Activated B cell treated with CpG ODN at 0.5 μM for 24 hours (primary cell): ENCODE data around the gene TAC3. TPM values are rescaled to one million over a fixed set of nuclear protein-coding genes. Genes with fewer than 3 reads are reported as not detected.
"Not testable (repeated sequence)": the region's sequence is repeated elsewhere in the genome, so short reads cannot be mapped to it uniquely, and the experiment has no call there.

Source experiments
- ATAC-seq: fragments of 200-7000 bp; cut with Tn5 transposase; one replicate; pipeline ENCODE4 v1.10.0; 2021; ENCODE audit warnings: low read depth, mild to moderate bottlenecking, moderate library complexity
- CTCF ChIA-PET: fragments of 350-600 bp; sonication (Branson Sonifier 250); formaldehyde crosslinking; loops from one replicate; lab custom pipeline; 2021; ENCODE audit warnings: antibody characterized with exemption; lab: Charles Lee
- POLR2A ChIA-PET: fragments of 350-600 bp; sonication (Branson Sonifier 250); formaldehyde crosslinking; loops from one replicate; lab custom pipeline; 2021; ENCODE audit warnings: antibody characterized with exemption; lab: Charles Lee
- DNase-seq: peaks from one replicate; pipeline ENCODE4 v3.0.0; 2022
- H3K27ac Mint-ChIP-seq: one replicate; pipeline ENCODE4 v1.8.0; 2020; ENCODE audit warnings: mixed read lengths
- H3K27me3 Mint-ChIP-seq: one replicate; pipeline ENCODE4 v1.8.0; 2021; ENCODE audit warnings: mixed read lengths
- H3K36me3 Mint-ChIP-seq: one replicate; pipeline ENCODE4 v1.8.0; 2021; ENCODE audit warnings: low read depth, mixed read lengths
- H3K4me1 Mint-ChIP-seq: one replicate; pipeline ENCODE4 v1.8.0; 2021; ENCODE audit warnings: mixed read lengths
- H3K4me3 Mint-ChIP-seq: one replicate; pipeline ENCODE4 v1.8.0; 2020; ENCODE audit warnings: mild to moderate bottlenecking, mixed read lengths
- H3K9me3 Mint-ChIP-seq: one replicate; pipeline ENCODE4 v1.8.0; 2020; ENCODE audit warnings: mixed read lengths
- intact Hi-C: fragments of 100-400 bp; cut with micrococcal nuclease; formaldehyde crosslinking; loops from one replicate; pipeline ENCODE4 v1.15.1; 2024
- total RNA-seq: library from RNA; stranded (reverse); gene quantifications from 2 replicates; pipeline ENCODE4 v1.2.3, GENCODE V29; 2022
- TF ChIP-seq, protein P1 (sequence below): fragments of 200-600 bp; IDR thresholded peaks from one replicate; pipeline ENCODE4 v1.8.0; 2022; ENCODE audit warnings: antibody characterized with exemption, mild to moderate bottlenecking

Gene TAC3
- total RNA-seq, 1 donor from 2014 or later = not detected

DNA sequence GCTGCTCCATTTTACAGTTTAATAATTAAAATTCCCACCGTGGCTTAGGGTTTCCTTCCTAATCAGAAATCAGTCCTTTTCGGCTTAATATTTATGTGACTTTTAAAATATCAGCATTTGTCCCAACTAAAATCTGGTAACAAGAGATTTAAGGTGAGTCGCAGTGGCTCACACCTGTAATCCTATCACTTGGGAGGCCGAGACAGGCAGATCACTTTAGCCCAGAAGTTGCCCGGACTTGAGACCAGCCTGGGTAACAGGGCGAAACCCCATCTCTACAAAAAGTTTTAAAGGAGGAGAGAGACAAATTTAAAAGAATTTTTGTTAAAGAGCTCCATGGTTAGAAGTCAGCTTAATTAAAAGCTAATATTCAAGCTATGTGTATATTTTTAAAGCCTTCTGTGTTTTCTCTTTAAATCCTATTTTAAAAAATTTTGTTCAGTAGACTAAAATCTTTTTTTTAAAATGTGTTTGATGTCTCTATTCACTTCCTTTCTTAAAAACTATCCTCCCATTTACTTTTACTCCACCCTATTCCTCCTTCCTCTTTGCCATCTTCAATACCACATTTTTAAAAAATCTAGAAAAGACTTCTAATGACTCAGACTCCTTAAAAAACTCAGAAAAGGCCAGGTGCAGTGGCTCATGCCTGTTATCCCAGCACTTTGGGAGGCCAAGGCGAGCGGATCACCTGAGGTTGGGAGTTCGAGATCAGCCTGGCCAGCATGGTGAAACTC lies 3.8 kb upstream of the TAC3 start:
- no peaks in the 10 kb centered on the region for H3K27me3 Mint-ChIP-seq
- intact Hi-C loops = no loop called here
- TF ChIP-seq, protein P1, sequence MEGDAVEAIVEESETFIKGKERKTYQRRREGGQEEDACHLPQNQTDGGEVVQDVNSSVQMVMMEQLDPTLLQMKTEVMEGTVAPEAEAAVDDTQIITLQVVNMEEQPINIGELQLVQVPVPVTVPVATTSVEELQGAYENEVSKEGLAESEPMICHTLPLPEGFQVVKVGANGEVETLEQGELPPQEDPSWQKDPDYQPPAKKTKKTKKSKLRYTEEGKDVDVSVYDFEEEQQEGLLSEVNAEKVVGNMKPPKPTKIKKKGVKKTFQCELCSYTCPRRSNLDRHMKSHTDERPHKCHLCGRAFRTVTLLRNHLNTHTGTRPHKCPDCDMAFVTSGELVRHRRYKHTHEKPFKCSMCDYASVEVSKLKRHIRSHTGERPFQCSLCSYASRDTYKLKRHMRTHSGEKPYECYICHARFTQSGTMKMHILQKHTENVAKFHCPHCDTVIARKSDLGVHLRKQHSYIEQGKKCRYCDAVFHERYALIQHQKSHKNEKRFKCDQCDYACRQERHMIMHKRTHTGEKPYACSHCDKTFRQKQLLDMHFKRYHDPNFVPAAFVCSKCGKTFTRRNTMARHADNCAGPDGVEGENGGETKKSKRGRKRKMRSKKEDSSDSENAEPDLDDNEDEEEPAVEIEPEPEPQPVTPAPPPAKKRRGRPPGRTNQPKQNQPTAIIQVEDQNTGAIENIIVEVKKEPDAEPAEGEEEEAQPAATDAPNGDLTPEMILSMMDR = no peak
- ChIA-PET CTCF (no interaction called here), POLR2A (no interaction called here)
- no peak overlapping the region for H3K4me3 Mint-ChIP-seq
- no peak overlapping the region for H3K27ac Mint-ChIP-seq
- DNase-seq (no peak), ATAC-seq (no peak)
- H3K9me3 Mint-ChIP-seq = no peaks in the 10 kb centered on the region
- H3K4me1 Mint-ChIP-seq = peaks cover 8% of the 10 kb centered on the region
- H3K36me3 Mint-ChIP-seq = no peaks in the 10 kb centered on the region

GRCh38 chr12:57018906-57019305 lies 2.6 kb upstream of the TAC3 start:
- TF ChIP-seq, protein P1 = no peak
- Mint-ChIP-seq H3K27me3 (no peaks in the 10 kb centered on the region), H3K4me3 (no peak overlapping the region), H3K36me3 (no peaks in the 10 kb centered on the region), H3K27ac (no peak overlapping the region), H3K4me1 (peaks cover 8% of the 10 kb centered on the region), H3K9me3 (no peaks in the 10 kb centered on the region)
- ATAC-seq = no peak
- ChIA-PET POLR2A (no interaction called here), CTCF (interaction anchor here (1.1 kb wide), 1 partner anchor 12 kb away, joined by 3 read pairs; no protein-coding TSS in a partner anchor)
- intact Hi-C loops = no loop called here
- DNase-seq = no peak

GRCh38 chr12:57018353-57018752 lies 2.0 kb upstream of the TAC3 start:
- H3K36me3 Mint-ChIP-seq, H3K9me3 Mint-ChIP-seq: not testable (repeated sequence)
- CTCF ChIA-PET = interaction anchor here (1.1 kb wide), 1 partner anchor 13 kb away, joined by 3 read pairs; no protein-coding TSS in a partner anchor

DNA sequence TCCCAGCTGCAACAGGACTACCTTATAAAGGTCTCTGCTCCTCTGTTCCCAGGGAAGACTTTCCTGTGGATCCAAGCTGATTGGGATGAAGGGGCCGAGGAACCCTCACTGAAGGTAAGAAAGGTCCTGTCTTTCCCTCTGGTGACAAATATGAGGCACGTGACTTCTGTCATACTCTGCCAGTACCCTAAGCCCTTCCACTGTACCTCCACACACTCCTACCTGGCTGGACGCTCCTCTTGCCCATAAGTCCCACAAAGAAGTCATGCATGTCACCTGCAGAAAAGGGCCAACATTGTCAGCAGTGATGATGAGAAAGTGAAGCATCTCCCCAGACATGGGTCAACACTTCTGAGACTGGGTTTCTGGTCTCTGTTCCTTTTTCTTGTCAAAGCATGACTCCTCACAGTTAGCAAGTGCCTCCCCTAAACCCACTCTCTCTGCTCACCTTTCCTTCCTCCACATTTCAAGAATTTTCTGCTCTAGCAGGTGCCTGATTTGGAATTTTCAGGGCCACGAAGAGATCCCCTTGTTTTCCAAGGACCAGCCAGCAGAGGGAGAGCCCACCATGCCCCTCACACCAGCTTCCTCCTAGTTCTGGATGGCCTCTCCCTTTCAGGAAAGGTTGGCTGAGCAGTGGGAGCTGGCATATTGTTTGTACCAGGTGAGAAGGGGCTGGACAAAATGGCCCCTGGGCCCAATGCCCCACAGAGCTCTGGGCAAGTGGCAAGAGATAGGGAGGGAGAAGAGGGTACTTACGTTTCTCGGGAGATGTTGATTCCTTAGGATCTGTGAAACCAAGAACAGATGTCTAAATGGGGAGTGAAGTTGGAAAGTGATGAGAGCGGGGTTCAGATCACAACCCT lies 3.5 kb downstream of the TAC3 start:
- intact Hi-C loops = no loop called here
- Mint-ChIP-seq H3K27ac (peak overlapping the region; percentile 24), H3K4me1 (peaks cover 21% of the 10 kb centered on the region), H3K4me3 (no peak overlapping the region), H3K27me3 (no peaks in the 10 kb centered on the region), H3K9me3 (no peaks in the 10 kb centered on the region), H3K36me3 (no peaks in the 10 kb centered on the region)
- ChIA-PET CTCF (interaction anchor here (0.9 to 9.6 kb wide), 2 partner anchors 8 to 47 kb away, joined by 4 to 89 read pairs; no protein-coding TSS in a partner anchor), POLR2A (no interaction called here)
- TF ChIP-seq, protein P1 = no peak
- ATAC-seq (peak; percentile 77), DNase-seq (no peak)

More at GRCh38 chr12:57018353-57018752, 2.0 kb upstream of the TAC3 start:
- ATAC-seq, H3K27me3 Mint-ChIP-seq, H3K4me1 Mint-ChIP-seq, intact Hi-C loops, DNase-seq, H3K27ac Mint-ChIP-seq, H3K4me3 Mint-ChIP-seq: not testable (repeated sequence)
- POLR2A ChIA-PET = interaction anchor here (0.6 to 0.8 kb wide), 4 partner anchors 9 to 51 kb away, joined by 3 to 8 read pairs (median 5); no protein-coding TSS in a partner anchor

DNA sequence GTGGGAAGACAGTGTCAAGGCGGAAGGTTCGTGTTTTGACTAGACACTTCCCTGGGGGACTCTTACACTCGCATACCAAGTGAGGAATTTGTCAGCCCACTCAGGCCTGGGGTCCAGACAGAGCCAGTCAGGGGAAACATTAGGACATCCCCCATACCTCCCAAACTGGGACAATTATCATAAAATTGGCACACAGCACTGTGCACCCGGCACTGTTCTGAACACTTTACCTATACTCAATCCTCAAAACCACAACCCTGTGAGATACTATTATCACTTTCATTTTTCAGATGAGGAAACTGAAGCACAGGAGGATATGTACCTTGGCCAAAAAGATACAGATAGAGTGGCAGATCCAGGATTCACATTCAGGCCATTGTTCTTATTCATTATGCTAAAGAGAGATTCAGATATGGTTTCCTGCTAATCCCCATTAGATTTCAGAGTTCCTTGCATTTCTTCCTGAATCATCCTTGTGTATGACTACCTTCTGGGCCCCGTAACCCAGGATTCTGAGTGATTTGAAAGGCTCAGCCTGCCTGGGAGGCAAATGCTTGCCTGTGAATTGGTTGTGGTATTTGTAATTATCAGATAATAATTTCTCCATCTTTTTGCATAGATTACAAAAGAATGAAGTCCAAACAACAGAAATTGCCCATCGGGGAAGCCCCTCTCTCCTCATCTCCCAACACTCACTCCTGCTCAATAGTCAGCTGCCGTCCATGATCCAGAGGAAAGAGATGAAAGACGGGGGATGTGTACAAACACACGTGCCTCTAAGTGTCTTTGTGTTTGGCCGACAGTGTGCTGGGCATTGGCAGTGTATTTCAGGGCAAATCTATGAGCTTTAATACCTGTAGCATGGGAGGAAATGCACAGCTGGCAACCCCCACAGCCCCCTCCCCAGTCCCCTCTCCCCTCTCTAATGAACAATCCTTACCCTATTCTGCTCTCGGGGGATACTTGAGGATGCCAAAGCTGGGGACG lies 4.6 kb downstream of the TAC3 start:
- DNase-seq (no peak), ATAC-seq (no peak)
- ChIA-PET POLR2A (interaction anchor here (1.1 kb wide), 1 partner anchor 99 kb away, joined by 3 read pairs; the partner anchor contains the start of gene STAT6), CTCF (interaction anchor here (1.4 to 9.6 kb wide), 3 partner anchors 19 to 171 kb away, joined by 3 to 89 read pairs (median 4); no protein-coding TSS in a partner anchor)
- Mint-ChIP-seq H3K27me3 (no peaks in the 10 kb centered on the region), H3K27ac (no peak overlapping the region), H3K4me1 (peaks cover 27% of the 10 kb centered on the region), H3K9me3 (no peaks in the 10 kb centered on the region), H3K36me3 (no peaks in the 10 kb centered on the region), H3K4me3 (peak overlapping the region; percentile 16)
- TF ChIP-seq, protein P1 = no peak
- intact Hi-C loops = no loop called here
